Activated CD8-positive, alpha-beta T cell treated with anti-CD3 and anti-CD28 coated beads for 36 hours (primary cell): ENCODE results near the gene TMEM247. TPM values are rescaled to one million over a fixed set of nuclear protein-coding genes. Genes with fewer than 3 reads are reported as not detected.

ENCODE experiments used
- ATAC-seq: fragments of 200-7000 bp; cut with Tn5 transposase; one replicate; pipeline ENCODE4 v1.10.0; 2021; ENCODE audit warnings: mild to moderate bottlenecking, moderate library complexity
- CTCF ChIA-PET: fragments of 350-600 bp; sonication (Branson Sonifier 250); formaldehyde crosslinking; loops from one replicate; lab custom pipeline; 2021; ENCODE audit warnings: antibody characterized with exemption; lab: Charles Lee
- POLR2A ChIA-PET: fragments of 350-600 bp; sonication (Branson Sonifier 250); formaldehyde crosslinking; loops from one replicate; lab custom pipeline; 2021; ENCODE audit warnings: antibody characterized with exemption; lab: Charles Lee
- DNase-seq: peaks from one replicate; pipeline ENCODE4 v3.0.0-alpha.2; 2020
- H3K27ac Mint-ChIP-seq: one replicate; pipeline ENCODE4 v1.8.0; 2021; ENCODE audit warnings: mild to moderate bottlenecking, mixed read lengths
- H3K27me3 Mint-ChIP-seq: one replicate; pipeline ENCODE4 v1.8.0; 2021; ENCODE audit warnings: mixed read lengths
- H3K36me3 Mint-ChIP-seq: one replicate; pipeline ENCODE4 v1.8.0; 2021; ENCODE audit warnings: low read depth, mixed read lengths
- H3K4me1 Mint-ChIP-seq: one replicate; pipeline ENCODE4 v1.8.0; 2021; ENCODE audit warnings: low read depth, mixed read lengths
- H3K4me3 Mint-ChIP-seq: one replicate; pipeline ENCODE4 v1.8.0; 2021; ENCODE audit warnings: mild to moderate bottlenecking, moderate library complexity, mixed read lengths
- H3K9me3 Mint-ChIP-seq: one replicate; pipeline ENCODE4 v1.8.0; 2021; ENCODE audit warnings: mixed read lengths
- intact Hi-C: fragments of 100-400 bp; cut with micrococcal nuclease; formaldehyde crosslinking; loops from one replicate; pipeline ENCODE4 v1.10.0; 2022
- total RNA-seq, 2 experiments: library from RNA; stranded (reverse); gene quantifications; one replicate each; pipeline ENCODE4 v1.2.3, GENCODE V29; 2021
- TF ChIP-seq, protein P1 (sequence below): fragments of 200-600 bp; IDR thresholded peaks from one replicate; pipeline ENCODE4 v1.8.0; 2022; ENCODE audit warnings: antibody characterized with exemption, mild to moderate bottlenecking

The TMEM247 gene
- total RNA-seq, 2 experiments from 2014 or later, result not detected

DNA sequence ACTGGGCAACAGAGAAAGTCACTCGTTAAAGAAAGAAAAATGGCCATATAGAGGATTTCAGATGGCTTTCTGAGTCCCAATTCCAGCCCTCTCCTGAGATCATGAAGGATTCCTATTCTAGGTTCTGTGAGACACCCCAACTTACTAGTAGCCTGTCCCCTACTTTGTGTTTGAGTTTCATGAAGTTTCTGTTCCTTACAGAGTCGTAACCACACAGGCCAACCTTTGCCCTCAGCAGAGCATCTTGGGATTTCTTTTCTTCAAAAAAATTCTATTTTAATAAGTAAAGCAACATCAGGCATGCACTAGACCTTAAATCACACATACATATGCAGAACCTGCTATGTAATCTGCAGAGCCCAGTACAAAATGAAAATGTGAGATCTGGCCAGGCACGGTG lies 30.4 kb downstream of the TMEM247 start:
- H3K4me1 Mint-ChIP-seq, result peaks cover 4% of the 10 kb centered on the region
- peaks cover 2% of the 10 kb centered on the region for H3K36me3 Mint-ChIP-seq
- peaks cover 6% of the 10 kb centered on the region for H3K9me3 Mint-ChIP-seq
- ChIA-PET CTCF (interaction anchor here (1.0 kb wide), 1 partner anchor 140 kb away, joined by 3 read pairs; no protein-coding TSS in a partner anchor), POLR2A (no interaction called here)
- intact Hi-C loops, result no loop called here
- ATAC-seq (no peak), DNase-seq (no peak)
- no peaks in the 10 kb centered on the region for H3K27me3 Mint-ChIP-seq
- no peak overlapping the region for H3K27ac Mint-ChIP-seq
- no peak overlapping the region for H3K4me3 Mint-ChIP-seq
- TF ChIP-seq, protein P1, sequence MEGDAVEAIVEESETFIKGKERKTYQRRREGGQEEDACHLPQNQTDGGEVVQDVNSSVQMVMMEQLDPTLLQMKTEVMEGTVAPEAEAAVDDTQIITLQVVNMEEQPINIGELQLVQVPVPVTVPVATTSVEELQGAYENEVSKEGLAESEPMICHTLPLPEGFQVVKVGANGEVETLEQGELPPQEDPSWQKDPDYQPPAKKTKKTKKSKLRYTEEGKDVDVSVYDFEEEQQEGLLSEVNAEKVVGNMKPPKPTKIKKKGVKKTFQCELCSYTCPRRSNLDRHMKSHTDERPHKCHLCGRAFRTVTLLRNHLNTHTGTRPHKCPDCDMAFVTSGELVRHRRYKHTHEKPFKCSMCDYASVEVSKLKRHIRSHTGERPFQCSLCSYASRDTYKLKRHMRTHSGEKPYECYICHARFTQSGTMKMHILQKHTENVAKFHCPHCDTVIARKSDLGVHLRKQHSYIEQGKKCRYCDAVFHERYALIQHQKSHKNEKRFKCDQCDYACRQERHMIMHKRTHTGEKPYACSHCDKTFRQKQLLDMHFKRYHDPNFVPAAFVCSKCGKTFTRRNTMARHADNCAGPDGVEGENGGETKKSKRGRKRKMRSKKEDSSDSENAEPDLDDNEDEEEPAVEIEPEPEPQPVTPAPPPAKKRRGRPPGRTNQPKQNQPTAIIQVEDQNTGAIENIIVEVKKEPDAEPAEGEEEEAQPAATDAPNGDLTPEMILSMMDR, result no peak

DNA sequence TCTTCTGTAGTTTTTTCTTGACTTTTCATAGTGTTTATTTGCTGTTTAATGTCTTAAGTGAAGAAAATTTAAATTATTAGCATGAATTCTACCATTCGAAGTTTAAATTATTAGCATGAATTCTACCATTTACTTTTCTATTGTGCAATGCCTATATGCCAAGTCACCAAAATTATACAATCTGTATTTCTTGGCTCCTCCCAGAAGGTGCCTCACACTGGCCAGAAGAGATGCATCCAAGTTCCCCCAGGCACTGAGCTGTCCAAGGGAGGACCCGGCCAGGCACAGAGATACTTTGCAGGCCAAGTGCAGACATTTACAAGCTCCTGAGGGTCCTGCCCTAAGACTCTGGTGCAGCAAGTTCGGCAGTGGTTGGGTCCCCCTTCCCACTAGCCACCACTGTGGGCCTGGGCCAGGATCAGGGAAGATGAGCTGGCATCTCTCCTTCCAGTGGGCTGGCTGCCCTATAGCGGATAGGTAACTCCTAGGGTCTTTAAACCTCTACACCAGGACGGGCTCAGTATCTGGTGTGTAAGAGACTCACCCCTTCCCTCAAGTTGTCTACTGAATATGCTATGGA lies 31.3 kb downstream of the TMEM247 start:
- Mint-ChIP-seq H3K4me1 (peaks cover 4% of the 10 kb centered on the region), H3K9me3 (peaks cover 11% of the 10 kb centered on the region), H3K27me3 (no peaks in the 10 kb centered on the region), H3K4me3 (no peak overlapping the region), H3K27ac (no peak overlapping the region), H3K36me3 (peaks cover 6% of the 10 kb centered on the region)
- DNase-seq, result no peak
- ChIA-PET POLR2A (no interaction called here), CTCF (interaction anchor here (0.9 kb wide), 1 partner anchor 14 kb away, joined by 5 read pairs; no protein-coding TSS in a partner anchor)
- ATAC-seq, result no peak
- TF ChIP-seq, protein P1, result no peak
- intact Hi-C loops, result no loop called here

DNA sequence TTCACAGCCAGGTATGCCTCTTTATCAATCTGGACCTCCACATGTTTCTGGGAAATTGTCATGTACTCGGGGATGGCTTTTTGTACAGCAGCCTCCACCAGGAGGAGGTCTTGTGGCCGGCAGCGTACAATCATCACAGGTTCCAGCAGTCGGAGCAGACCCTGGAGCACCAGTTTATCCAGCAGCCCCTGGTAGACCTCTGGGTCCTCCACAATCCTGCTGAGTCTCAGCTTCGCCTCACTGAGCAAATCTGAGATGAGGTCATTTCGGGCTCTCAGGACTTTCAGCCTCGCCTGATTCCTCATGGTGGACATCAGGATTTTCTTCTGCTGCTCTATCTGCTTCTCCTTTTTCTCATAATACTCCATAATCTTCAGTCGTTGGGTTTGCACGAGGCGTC lies 32.8 kb downstream of the TMEM247 start:
- ATAC-seq (no peak), DNase-seq (no peak)
- Mint-ChIP-seq H3K9me3 (peaks cover 17% of the 10 kb centered on the region), H3K36me3 (peaks cover 13% of the 10 kb centered on the region), H3K4me1 (peaks cover 4% of the 10 kb centered on the region), H3K27ac (no peak overlapping the region), H3K4me3 (no peak overlapping the region), H3K27me3 (no peaks in the 10 kb centered on the region)
- POLR2A ChIA-PET, result no interaction called here
- TF ChIP-seq, protein P1, result no peak
- intact Hi-C loops, result no loop called here
- CTCF ChIA-PET, result no interaction called here

DNA sequence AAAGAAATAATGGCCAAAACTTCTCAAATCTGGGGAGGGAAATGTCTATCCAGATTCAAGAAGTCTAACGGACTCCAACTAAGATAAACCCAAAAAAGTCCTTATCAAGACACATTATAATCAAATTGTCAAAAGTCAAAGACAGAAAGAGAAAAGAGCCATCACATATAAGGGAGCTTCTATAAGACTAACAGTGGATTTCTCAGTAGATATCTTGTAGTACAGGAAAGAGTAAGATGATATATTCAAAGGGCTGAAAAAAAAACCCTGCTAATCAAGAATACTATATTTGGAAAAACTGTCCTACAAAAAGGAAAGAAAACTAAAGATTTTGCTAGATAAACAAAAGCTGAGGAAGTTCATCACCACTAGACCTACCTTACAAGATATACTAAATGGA lies 35.4 kb downstream of the TMEM247 start:
- no peak for DNase-seq
- TF ChIP-seq, protein P1, result no peak
- POLR2A ChIA-PET, result no interaction called here
- Mint-ChIP-seq H3K9me3 (peaks cover 17% of the 10 kb centered on the region), H3K4me1 (peaks cover 4% of the 10 kb centered on the region), H3K27ac (no peak overlapping the region), H3K4me3 (no peak overlapping the region), H3K27me3 (no peaks in the 10 kb centered on the region), H3K36me3 (peaks cover 13% of the 10 kb centered on the region)
- no peak for ATAC-seq
- intact Hi-C loops, result no loop called here
- CTCF ChIA-PET, result interaction anchor here (0.6 to 1.2 kb wide), 2 partner anchors 40 to 262 kb away, joined by 3 to 4 read pairs; no protein-coding TSS in a partner anchor

DNA sequence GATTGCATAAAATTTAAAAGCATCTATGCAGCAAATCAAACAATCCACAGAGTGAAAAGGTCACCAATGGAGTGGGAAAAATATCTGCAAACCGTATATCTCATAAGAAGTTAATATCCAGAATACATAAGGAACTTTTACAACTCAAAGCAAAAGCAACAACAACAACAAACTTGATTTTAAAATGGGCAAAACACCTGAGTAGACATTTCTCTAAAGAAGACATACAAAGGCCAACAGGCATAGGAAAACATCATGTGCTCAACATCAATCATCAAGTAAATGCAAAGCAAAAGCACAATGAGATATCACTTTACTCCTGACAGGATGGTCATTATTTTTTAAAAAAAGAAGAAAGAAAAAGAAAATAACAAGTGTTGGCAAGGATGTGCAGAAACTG lies 38.1 kb downstream of the TMEM247 start:
- Mint-ChIP-seq H3K4me1 (peaks cover 8% of the 10 kb centered on the region), H3K27ac (no peak overlapping the region), H3K4me3 (no peak overlapping the region), H3K9me3 (peaks cover 17% of the 10 kb centered on the region), H3K27me3 (no peaks in the 10 kb centered on the region), H3K36me3 (peaks cover 13% of the 10 kb centered on the region)
- intact Hi-C loops, result no loop called here
- CTCF ChIA-PET, result interaction anchor here (1.6 kb wide), 1 partner anchor 14 kb away, joined by 3 read pairs; no protein-coding TSS in a partner anchor
- DNase-seq (no peak), ATAC-seq (no peak)
- TF ChIP-seq, protein P1, result no peak
- POLR2A ChIA-PET, result no interaction called here
